ELR (cell line): ENCODE measurements around the gene INTS2.
"Not testable (repeated sequence)": the region's sequence is repeated elsewhere in the genome, so short reads cannot be mapped to it uniquely, and the experiment has no call there.

Experiments used
- DNase-seq: peaks from one replicate; pipeline ENCODE4 v3.0.0-alpha.2; 2015; ENCODE audit warnings: low read depth

Gene INTS2

DNA sequence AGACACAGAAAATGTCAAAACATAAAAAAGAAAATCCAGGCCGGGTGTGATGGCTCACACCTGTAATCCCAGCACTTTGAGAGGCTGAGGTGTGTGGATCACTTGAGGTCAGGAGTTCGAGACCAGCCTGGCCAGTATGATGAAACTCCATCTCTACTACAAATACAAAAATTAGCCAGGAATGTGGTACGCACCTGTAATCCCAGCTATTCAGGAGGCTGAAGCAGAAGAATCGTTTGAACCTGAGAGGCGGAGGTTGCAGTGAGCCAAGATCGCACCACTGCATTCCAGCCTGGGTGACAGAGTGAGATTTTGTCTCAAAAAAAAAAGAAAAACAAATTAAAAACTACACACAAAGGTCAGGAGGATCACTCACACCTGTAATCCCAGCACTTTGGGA, 40.0 kb downstream of the INTS2 start:
- not testable (repeated sequence) for DNase-seq

DNA sequence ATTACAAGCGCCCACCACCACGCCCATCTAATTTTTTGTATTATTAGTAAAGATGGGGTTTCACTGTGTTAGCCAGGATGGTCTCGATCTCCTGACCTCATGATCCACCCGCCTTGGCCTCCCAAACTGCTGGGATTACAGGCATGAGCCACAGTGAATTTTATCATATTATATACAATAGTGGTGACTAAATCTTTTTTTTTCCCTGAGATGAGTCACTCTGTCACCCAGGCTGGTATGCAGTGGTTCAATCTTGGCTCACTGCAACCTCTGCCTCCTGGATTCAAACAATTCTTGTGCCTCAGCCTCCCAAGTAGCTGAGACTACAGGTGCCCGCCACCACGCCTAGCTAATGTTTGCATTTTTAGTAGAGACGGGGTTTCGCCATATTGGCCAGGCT, 41.9 kb downstream of the INTS2 start:
- DNase-seq, result peak; percentile 84

DNA sequence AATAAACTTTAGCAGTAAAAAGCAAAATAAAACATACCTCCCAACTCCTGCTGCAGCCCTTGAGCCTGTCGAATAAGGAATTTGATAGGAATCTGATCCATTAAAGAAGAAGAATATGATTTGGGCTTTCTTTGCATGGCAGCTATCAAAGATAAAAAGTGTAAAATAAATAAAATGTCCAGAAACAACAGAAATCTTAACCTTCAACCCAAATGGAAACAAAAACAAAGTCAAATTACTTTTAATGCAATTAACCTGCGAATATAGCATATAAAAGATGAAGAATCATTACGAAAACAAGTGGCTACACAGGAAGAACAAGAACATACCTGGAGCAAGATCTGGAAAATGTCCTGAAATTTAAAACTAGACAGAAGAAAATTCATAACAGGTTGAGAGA, 42.9 kb downstream of the INTS2 start:
- DNase-seq, result no peak

DNA sequence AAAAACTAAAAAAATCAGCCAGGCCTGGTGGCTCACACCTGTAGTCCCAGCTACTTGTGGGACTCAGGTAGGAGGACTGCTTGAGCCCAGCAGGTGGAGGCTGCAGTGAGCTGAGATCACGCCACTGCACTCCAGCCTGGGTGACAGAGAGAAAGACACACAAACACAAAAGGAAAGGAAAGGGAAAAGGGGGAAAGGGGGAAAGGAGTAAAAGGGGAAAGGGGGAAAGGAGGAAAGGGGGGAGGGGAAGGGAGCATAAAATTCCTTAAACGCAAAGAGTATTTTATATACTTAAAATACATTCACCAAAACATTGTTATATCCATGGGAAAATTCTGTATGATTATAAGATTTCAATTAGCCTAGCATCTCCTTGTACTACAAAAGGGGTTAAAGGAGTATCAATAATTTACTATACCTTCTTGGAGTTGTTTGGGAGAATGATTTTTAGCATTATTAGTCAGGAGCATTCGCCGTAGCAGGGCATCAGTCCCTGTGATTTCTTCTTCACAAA, 47.1 kb downstream of the INTS2 start:
- DNase-seq, result no peak

DNA sequence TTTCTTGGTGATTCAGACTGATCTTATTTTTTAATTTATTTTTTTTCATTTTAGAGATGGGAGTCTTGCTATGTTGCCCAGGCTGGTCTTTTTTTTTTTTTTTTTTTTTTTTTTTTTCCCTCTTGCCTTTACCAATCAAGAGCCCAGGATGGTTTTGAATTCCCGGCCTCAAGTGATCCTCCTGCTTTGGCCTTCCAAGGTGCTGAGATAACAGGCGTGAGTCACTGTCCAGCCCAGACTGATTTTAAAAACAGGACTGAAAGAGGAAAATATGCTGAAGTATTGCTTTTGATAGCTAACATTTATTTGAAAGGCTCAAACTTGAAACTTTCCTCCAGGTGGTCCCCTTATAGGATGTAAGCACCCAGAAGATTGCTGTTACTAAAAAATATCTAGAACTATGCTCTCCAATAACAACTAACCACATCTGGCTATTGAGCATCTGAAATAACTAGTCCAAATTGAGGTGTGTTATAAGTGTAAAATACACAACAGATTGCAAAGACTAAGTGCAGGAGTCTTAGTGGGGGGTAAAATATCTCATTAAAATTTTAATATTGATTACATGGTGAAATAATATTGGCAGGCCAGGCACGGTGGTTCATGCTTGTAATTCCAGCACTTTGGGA, 48.7 kb downstream of the INTS2 start:
- peak; percentile 11 for DNase-seq

DNA sequence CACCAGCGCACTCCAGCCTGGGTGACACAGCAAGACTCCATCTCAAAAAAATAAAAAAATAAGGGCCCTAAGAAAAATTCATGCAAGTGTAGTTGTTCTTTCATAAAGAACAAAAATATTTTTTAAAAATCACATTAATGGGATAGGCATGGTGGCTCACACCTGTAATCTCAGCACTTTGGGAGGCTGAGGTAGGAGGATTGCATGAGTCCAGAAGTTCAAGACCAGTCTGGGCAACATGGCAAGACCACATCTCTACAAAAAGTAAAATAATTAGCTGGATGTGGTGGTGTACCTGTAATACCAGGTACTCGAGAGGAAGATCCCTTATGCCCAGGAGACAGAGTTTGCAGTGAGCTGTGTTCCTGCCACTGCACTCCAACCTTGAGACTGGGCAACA, 49.3 kb downstream of the INTS2 start:
- DNase-seq, result no peak

DNA sequence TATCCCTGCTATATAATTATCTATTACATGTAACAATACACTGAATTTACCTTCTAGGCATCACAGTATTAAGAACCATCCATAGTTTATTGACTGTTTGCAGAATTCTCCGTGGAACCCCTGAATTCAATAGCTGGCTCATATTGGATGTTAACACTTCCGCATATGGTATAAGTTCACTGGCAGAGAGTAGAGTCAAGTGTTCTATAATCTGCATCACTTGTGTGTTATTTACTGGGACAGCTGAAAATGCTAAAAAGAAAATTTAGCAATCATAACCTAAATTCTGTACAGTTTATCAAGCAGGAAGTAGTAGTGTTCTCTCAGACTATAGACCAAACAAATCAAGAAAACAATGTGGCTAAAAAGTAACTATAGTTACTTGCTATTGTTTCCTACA, 49.9 kb downstream of the INTS2 start:
- DNase-seq, result no peak

DNA sequence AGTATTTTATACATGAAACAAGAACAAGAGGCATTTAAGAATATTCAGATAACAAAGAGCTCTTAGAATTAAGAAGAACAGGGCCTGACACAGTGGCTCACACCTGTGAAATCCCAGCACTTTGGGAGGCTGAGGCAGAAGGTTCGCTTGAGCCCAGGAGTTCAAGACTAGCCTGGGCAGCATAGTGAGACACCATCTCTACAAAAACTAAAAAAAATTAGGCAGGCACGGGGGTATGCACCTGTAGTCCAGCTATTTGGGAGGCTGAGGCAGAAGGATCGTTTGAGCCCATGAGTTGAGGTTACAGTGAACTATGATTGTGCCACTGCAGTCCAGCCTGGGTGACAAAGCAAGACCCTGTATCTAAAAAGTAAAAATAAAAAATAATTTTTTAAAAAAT, 52.0 kb downstream of the INTS2 start:
- no peak for DNase-seq

DNA sequence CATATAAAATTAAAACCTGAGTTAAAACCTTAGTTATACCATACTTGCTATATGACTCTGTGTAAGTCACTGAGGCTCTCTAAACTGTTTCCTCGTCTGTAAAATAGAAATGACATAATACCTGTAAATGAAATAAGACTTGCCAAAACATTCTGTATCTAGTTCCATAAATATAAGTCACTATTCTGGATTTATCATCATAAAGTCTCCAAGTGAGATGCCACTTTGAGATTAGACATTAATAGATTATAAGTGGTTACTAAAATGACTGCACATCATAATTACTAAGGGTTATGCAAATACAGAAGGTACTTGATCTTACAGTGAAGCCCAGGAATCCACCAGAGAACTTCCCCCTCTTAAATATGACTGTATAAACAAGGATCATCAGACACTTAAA, 52.5 kb downstream of the INTS2 start:
- no peak for DNase-seq

DNA sequence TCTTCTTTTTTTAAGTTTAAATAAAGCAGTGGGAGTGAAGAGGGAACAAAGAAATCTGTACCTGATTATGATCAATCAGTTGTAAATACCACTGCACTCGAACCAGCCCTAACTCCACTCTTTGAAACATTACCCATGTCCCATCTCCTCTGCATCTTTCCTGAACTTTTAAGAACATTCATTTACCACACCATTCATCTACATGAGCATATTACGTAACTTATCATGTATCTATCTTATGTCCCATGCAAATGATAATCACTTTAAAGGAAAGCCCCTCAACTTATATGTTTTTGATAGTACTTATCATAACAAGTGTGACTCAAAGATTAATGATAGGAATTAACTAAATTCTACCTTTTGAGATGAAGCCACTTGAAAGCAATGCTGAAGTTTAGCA, 53.7 kb downstream of the INTS2 start:
- no peak for DNase-seq

DNA sequence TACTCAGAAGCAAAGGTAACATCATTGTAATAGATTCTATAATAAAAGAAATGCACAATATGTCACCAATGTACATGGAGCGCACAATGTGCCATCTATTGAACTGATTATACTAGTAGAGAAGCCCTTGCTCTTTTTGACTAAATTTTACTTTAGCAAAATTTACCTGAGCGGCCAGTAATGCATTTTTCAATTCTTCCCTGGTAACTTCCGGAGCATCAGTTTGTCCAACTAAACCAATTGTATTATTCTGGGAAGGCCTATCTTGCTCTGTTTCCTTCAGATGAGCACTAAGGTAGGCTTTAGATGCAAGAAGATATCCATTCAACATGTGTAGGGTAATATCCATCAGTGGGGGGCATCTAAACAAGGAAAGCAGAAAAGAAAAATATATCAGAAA, 55.7 kb downstream of the INTS2 start:
- DNase-seq, result no peak

DNA sequence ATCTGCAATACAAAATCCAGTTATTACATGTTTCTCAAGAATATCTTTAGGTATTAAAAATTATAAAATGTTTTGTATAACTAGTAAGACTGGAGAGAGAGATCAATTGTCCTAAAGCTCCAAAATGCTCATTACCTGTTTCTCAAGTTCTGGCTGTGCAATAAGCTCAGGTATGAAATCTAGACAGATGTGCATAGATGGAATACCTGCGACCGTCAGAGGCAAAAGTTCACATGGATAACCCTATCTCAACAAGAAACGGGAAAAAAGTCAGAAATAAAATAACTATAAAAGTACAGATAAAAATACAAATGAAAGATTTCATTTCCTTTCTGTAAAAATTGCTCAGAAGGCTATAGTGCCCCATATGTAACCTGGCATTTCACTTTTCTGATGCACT, 58.6 kb downstream of the INTS2 start:
- no peak for DNase-seq

DNA sequence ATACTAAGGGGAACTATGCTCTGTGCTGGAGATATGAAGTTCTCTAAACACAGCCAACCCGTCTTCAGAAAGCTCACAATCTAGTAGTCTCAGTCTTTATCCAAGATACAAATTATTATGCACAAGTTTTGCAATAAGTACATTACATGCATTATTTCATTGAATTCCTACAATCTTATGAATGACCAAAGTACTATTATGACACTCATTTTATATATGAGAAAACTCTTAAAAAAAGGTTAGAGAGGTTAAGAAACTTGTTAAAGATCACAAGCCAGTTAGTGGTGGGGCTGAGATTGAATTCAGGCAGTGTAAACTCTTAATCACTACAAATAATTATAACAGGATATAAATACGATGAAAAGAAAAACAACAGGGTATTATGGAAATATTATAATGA, 59.7 kb downstream of the INTS2 start:
- no peak for DNase-seq

DNA sequence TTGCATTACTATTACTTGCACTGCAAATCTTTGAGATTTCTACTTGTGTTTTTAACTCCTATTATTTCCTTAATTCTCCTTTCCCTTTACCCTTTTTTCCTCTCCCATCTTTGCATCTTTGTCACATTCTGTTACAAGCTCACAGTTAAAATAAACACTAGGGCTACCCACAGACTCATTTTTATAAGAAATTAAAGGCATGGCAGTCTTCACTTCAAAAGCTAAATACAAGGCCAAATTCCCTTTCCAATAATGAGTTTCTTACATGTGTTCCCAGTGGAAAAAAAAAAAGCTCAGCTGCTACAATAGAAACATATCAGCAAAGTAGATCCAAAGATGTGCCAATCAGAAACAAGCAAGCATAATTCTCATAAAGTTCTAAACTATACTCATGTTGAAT, 60.7 kb downstream of the INTS2 start:
- DNase-seq, result no peak

DNA sequence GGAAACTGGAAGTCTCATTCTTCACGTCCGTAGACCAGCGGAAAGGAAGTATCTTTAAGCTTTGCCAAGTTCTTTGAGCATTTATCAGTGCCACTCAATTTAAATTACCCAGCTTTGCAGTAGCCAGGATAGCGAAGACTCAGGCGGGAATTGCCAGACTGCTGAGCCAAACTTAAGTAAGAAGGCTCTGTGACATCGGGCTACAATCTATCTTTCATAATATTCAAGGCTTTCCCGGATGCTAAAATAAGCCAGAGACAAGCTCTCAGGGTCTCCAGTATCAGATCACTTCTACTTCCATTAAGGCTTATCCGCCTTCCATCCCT, 64.0 kb downstream of the INTS2 start:
- no peak for DNase-seq

DNA sequence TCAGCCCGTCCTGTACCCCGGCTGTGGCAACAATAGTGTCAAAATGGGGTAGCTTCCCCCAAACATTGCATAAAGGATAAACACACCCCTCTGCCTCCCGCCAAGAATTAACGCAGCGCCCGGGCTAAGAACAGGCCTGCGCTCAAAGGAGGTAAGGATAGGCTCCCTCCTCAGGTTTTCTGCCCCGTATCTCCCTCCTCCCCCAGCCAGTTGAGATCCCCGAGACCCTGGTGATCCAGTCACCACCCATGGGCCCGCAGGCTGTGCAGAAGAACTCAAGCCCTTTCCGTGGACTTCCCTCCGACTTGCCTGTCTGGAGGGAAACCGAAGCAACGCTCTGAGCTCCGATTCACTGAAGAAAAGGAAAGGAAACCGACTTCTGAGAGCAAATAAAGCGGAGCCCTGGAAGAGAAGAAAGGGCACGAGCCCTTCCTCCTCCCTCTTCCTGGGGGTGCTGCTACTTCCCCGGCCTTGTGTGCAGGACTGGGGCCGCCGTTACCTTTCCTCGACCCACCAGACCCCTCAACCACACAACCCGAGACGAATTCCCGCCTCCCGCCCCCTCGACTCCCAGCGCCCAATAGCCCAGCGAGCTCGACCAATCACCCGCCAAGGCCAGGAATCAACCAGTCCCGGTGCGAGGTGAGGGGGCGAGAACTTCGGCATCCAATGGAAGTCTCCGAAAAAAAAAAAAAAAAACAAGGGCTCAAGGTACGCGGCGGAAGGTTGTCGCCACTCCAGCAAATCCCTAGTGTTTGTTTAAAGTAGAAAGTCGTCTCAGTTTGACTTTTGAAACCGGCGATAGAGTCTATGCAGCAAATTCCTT, 64.6 kb downstream of the INTS2 start, which contains the start of gene BRIP1:
Gene BRIP1, minus strand, starts transcription at position 554 of the 826 bp plus-strand sequence. CDS start 1,989 bp downstream, outside the sequence.
- DNase-seq, result peak; percentile 99

DNA sequence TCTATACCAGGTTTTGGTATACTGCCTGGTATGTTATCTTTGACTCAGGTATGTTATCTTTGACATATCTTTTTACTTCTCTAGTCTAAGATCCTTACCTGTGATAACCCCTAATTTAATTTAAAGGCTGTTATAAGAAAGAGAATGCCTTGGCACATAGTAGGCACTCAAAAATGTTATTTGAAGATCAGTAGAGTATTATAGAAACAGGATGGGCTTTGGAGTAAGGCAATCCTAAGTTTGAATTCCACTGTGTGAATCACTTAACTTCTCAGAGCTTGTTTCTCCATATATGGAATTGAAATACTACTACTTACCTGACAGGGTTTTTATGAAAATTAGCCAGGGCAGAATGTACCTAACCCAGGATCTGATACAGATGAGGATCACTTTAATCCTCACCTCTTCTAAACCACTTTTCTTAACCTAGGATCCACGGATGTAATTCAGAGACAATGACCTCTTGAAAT, 65.6 kb downstream of the INTS2 start:
- DNase-seq, result peak; percentile 60

DNA sequence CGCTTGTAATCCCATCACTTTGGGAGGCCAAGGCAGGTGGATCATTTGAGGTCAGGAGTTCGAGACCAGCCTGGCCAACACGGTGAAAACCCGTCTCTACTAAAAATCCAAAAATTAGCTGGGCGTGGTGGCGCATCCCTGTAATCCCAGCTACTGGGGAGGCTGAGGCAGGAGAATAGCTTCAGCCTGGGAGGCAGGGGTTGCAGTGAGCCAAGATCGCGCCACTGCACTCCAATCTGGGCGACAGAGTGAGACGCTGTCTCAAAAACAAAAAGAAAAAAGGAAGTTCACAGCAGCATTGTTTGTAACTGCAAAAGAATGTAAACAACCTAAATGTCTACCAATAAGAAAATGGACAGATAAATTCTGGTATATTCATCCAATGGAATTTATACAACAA, 67.4 kb downstream of the INTS2 start:
- peak; percentile 22 for DNase-seq

DNA sequence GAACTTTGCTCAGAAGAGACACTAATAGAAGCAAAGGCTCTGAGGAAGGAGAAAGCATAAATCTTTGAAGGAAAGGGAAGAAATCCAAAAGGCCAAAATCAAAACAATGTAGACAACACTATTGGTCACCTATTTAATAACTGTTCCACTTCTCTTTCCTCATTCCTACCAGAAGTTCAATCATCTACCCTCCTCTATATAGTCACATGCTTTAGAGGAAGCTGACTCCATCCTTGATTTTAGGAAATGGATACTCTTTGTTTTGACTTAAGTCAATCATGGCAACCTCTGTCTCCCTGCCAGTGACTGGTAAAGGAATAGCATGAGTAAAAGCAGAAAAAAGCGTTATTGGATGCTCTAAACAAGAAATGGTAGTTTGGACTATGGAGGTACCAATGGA, 71.7 kb downstream of the INTS2 start:
- DNase-seq, result no peak

DNA sequence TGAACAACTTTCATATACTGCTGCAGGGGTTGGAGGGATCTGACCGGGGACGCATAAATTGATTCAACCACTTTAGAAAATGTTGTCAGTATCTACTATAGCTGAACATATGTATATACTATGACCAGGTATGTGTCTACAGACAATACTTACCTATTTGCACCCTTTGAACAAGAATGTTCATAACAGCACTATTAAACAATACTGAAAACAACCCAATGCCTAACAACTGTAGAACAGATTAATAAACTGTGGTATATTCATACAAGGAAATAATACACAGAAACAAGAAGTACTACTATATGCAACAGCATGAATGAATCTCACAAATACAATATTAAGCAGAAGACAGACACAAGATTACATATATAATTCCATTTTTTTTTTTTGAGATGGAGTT, 74.9 kb downstream of the INTS2 start:
- DNase-seq, result no peak

DNA sequence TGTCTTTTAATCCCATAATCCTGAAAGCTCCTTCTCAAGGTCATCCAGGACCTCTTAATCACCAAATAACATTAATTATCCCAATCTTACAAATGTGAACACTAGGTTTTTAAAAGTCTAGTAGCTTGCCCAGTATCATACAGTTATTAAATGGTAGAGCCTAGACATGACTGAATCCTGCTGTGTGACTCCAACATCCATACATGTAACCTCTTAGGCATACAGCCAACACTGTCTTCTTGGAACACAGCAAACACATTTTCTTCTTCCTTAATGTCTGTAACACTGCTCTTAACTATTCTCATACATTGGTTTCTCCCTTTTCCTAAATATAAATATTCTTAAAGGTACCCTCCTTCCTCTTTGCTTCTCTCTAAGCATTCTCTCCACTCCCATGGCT, 78.1 kb downstream of the INTS2 start:
- no peak for DNase-seq

DNA sequence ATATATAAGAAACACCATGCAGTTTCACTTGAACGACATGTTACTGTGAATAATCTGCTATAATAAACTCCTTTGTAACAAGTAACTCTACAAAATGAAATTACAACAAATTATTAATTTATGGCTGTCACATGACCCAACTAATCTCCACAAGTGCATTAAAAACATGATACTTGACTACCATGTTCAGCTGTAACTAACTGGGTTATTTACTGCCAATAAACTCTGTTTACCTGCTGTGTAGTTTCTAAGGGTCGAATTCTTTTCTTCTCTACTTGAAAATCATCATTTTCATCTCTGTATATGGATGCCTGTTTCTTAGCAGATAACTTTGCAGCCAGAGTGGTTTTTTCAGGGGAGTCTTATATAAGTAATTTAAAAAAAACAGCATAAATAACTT, 78.9 kb downstream of the INTS2 start:
- DNase-seq, result no peak

DNA sequence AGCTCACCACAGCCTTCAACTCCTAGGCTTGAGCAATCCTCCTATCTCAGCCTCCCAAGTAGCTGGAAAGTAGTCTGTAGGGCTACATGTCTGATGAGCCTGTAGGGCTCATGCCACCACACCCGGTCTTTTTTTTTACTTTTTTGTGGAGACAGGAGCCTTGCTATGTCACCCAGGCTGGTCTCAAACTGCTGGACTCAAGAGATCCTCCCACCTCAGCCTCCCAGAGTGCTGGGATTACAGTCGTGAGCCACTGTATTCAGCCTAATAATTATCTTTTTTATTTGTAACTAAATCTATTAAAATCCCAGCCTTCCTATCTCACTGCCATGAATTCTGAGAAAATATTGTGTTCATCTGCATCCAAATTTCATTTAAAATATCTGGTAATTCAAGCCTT, 79.5 kb downstream of the INTS2 start:
- no peak for DNase-seq

DNA sequence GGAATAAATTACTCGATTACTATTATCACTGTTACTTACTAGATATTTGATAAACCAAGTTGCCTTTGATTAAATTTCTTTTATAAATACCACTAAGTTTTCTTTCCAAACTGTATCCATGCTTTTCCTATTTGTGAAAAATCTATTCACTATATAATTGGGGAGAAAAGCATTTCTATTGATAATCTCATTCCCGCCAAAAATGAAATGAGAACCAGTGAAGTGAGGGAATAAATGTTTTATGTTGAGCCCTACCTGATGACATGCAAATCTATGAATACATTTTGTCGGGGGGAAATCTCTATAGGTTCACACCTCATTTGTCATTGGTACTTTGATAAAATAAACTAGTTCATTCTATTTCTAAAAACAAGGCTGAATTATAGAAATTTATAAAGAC, 80.1 kb downstream of the INTS2 start:
- no peak for DNase-seq
